ENCODE measurements around the gene NQO2. TPM values are rescaled to one million over a fixed set of nuclear protein-coding genes. Genes with fewer than 3 reads are reported as not detected.
A peak's percentile ranks its signal among the peaks of the same experiment; 100 is the strongest.

The NQO2 gene
- total and polyA plus RNA-seq, 2 of the 13 experiments (the other 11 are each of a cell fraction or from before 2014, with no cell fraction given) = 32.2 to 56.5 TPM

- CTCF ChIA-PET (ENCODE audit: low intra/inter-chr PET ratio, low total read pairs) = interaction anchor here (1.9 kb wide), 1 partner anchor 51 kb away, joined by 9 read pairs; no protein-coding TSS in a partner anchor
- intact Hi-C loops (cut with micrococcal nuclease; ENCODE audit: unreplicated experiment) (loop anchor here (5.0 kb wide), 1 partner anchor 35 kb away; no protein-coding TSS in a partner anchor), in situ Hi-C loops (cut with HindIII; ENCODE audit: extremely low pct_ligation_motif_present, low pct_unique_long_range_greater_than_20kb) (no loop called here)
- H3K27ac ChIP-seq (ENCODE audit: extremely low read length, insufficient read depth, low read length) = peak overlapping the region; percentile 43
- H4K20me1 ChIP-seq (ENCODE audit: insufficient read depth, low read length) = 0 out of 2 replicates have a peak, but pooled peaks cover 3% of the 10 kb centered on the region
- H3K27me3 ChIP-seq (ENCODE audit: control insufficient read depth in 1 of 2, insufficient read depth in 2 of 2, low read length in 2 of 2) = no peaks in the 10 kb centered on the region; a peak in 1 of 5 replicates
- 47% methylated on average over 2 of the region's 2 CpGs for WGBS (ENCODE audit: low lambda C conversion rate)
- H3K4me3 ChIP-seq (replicated peaks in 1 of 3; ENCODE audit: insufficient read depth in 1 of 3, low read depth in 2 of 3, low read length in 3 of 3) = no peak overlapping the region
- H3K9ac ChIP-seq (ENCODE audit: insufficient read depth, low read depth, low read length) = no peak overlapping the region
- H3K4me1 ChIP-seq (ENCODE audit: insufficient read depth, low read length) = peaks cover 44% of the 10 kb centered on the region
- H3K36me3 ChIP-seq (replicated peaks in 1 of 2; ENCODE audit: control insufficient read depth in 1 of 2, insufficient read depth in 2 of 2, low read length in 2 of 2) = peaks cover 5 to 14% of the 10 kb centered on the region in 2 experiments; a peak in 3 of 5 replicates
- 0 out of 2 replicates have a peak overlapping the region, but pooled peaks have one; percentile 93 for H3K4me2 ChIP-seq (ENCODE audit: low read depth, low read length)
- peak; percentile 89 for FAIRE-seq
- H2AFZ ChIP-seq (ENCODE audit: low read length) = no peak overlapping the region
- H3K79me2 ChIP-seq (ENCODE audit: insufficient read depth, low read length) = peaks cover 6% of the 10 kb centered on the region
- DNase-seq (ENCODE audit: low spot score) = peak; percentile 85
- BruUV-seq (replicated peaks) = no TSS peak
- H3K9me3 ChIP-seq (ENCODE audit: low read length) = no peaks in the 10 kb centered on the region
- peak; percentile 3 for ATAC-seq
- POLR2A ChIA-PET = interaction anchor here (0.7 to 5.7 kb wide), 13 partner anchors 9 to 250 kb away, joined by 3 to 122 read pairs (median 4); partner anchors contain the start of genes RIPK1, SERPINB1, SERPINB6 and SERPINB9
- no peak for TF ChIP-seq KDM3A (CRISPR knock-in tag; IDR thresholded peaks at IDR 0.05; ENCODE audit: low read depth)
- no peak for TF ChIP-seq ZNF749 (CRISPR knock-in tag; IDR thresholded peaks at IDR 0.05; ENCODE audit: borderline replicate concordance)
- TF ChIP-seq ZNF362 (CRISPR knock-in tag; IDR thresholded peaks at IDR 0.05; ENCODE audit: borderline replicate concordance) = no peak
- TF ChIP-seq ZBTB3 (CRISPR knock-in tag; IDR thresholded peaks at IDR 0.05; ENCODE audit: borderline replicate concordance, low read depth) = no peak
- no peak for TF ChIP-seq STAT5B (CRISPR knock-in tag; IDR thresholded peaks at IDR 0.05)
- no peak for TF ChIP-seq ATM (IDR thresholded peaks at IDR 0.05; ENCODE audit: borderline replicate concordance)
- TF ChIP-seq ZNF672 (CRISPR knock-in tag; IDR thresholded peaks at IDR 0.05) = no peak
- TF ChIP-seq, protein P1, sequence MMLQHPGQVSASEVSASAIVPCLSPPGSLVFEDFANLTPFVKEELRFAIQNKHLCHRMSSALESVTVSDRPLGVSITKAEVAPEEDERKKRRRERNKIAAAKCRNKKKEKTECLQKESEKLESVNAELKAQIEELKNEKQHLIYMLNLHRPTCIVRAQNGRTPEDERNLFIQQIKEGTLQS (CRISPR knock-in tag; IDR thresholded peaks at IDR 0.05) = no peak
- TF ChIP-seq ZNF513 (CRISPR knock-in tag; conservative IDR thresholded peaks at IDR 0.05) = no peak
- no peak for TF ChIP-seq CHD2 (IDR thresholded peaks at IDR 0.05; ENCODE audit: low read depth, low read length)
- TF ChIP-seq KLF13 (CRISPR knock-in tag; IDR thresholded peaks at IDR 0.05) = no peak
- TF ChIP-seq ZNF232 (CRISPR knock-in tag; IDR thresholded peaks at IDR 0.05; ENCODE audit: borderline replicate concordance) = no peak
- TF ChIP-seq, protein P2, sequence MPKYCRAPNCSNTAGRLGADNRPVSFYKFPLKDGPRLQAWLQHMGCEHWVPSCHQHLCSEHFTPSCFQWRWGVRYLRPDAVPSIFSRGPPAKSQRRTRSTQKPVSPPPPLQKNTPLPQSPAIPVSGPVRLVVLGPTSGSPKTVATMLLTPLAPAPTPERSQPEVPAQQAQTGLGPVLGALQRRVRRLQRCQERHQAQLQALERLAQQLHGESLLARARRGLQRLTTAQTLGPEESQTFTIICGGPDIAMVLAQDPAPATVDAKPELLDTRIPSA (CRISPR knock-in tag; IDR thresholded peaks at IDR 0.05; ENCODE audit: borderline replicate concordance) = no peak
- TF ChIP-seq KLF15 (CRISPR knock-in tag; IDR thresholded peaks at IDR 0.05; ENCODE audit: borderline replicate concordance) = no peak
- no peak for TF ChIP-seq ZNF235 (CRISPR knock-in tag; IDR thresholded peaks at IDR 0.05; ENCODE audit: borderline replicate concordance)
- TF ChIP-seq NCOA1 (CRISPR knock-in tag; IDR thresholded peaks at IDR 0.05) = no peak
- TF ChIP-seq, protein P3, sequence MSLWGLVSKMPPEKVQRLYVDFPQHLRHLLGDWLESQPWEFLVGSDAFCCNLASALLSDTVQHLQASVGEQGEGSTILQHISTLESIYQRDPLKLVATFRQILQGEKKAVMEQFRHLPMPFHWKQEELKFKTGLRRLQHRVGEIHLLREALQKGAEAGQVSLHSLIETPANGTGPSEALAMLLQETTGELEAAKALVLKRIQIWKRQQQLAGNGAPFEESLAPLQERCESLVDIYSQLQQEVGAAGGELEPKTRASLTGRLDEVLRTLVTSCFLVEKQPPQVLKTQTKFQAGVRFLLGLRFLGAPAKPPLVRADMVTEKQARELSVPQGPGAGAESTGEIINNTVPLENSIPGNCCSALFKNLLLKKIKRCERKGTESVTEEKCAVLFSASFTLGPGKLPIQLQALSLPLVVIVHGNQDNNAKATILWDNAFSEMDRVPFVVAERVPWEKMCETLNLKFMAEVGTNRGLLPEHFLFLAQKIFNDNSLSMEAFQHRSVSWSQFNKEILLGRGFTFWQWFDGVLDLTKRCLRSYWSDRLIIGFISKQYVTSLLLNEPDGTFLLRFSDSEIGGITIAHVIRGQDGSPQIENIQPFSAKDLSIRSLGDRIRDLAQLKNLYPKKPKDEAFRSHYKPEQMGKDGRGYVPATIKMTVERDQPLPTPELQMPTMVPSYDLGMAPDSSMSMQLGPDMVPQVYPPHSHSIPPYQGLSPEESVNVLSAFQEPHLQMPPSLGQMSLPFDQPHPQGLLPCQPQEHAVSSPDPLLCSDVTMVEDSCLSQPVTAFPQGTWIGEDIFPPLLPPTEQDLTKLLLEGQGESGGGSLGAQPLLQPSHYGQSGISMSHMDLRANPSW (CRISPR knock-in tag; IDR thresholded peaks at IDR 0.05; ENCODE audit: borderline replicate concordance) = no peak
- TF ChIP-seq ZNF557 (CRISPR knock-in tag; IDR thresholded peaks at IDR 0.05) = no peak
- TF ChIP-seq ZNF768 (CRISPR knock-in tag; IDR thresholded peaks at IDR 0.05) = no peak
Measured at GRCh38 chr6:3001773-3002293, 2.1 kb downstream of the NQO2 start.
